NB4 (cell line): ENCODE data around the gene PLTP.

ENCODE experiments used
- MYC ChIP-seq: IDR thresholded peaks from 2 replicates; pipeline ENCODE4 v1.6.1; 2011; ENCODE audit warnings: low read depth, low read length
- POLR2A ChIP-seq: IDR thresholded peaks from 2 replicates; pipeline ENCODE4 v1.6.1; 2011; ENCODE audit warnings: mild to moderate bottlenecking; ENCODE audit not compliant: insufficient read length; ENCODE audit errors: extremely low read depth
- TF ChIP-seq, protein P1 (sequence below): IDR thresholded peaks from one replicate; pipeline ENCODE4 v1.5.1; 2012; ENCODE audit warnings: low read depth, low read length
- TF ChIP-seq, protein P2 (sequence below): IDR thresholded peaks from 2 replicates; pipeline ENCODE4 v1.6.1; 2011; ENCODE audit warnings: low read depth, low read length

DNA sequence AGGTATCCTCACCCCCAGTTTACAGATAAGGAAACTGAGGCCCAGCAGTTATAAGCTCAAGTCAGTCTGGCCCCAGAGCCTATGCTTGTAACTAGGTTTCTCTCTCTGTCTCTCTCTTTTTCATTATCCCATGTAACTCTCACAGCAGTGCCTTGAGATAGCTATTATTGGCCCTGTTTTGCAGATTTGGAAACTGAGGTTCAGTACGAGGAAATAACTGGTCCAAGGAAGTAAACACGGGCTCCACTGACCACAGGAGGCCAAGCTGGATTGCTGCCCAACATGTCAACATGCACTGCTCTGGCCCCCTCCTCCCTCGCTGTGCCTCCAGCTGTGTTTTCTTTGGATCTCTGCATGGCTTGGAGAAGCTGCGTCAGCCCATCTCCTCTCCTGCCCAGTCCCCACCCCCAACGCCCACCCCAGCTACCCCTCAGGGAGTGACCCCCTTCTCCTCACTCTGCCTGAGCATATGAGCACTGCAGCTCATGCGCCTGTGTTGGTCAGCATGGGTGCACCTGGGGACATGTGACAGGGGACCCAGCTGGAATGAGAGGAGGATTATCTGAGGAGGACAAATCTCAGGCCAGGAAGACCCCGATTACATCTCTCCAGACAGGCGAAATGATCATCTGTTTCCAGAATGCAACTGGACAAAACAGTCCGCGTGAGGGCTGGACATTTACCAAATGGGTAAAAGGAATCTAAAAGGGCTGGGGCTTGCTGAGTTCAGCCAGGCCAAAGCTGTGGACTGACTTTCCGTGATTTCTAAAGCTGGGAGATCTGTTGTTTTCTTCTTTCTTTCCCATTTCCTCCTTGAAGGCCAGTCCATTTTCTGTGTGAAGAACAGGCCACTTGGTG, 7.8 kb upstream of the PLTP start:
- TF ChIP-seq POLR2A (no peak), MYC (no peak)
- TF ChIP-seq, protein P1, sequence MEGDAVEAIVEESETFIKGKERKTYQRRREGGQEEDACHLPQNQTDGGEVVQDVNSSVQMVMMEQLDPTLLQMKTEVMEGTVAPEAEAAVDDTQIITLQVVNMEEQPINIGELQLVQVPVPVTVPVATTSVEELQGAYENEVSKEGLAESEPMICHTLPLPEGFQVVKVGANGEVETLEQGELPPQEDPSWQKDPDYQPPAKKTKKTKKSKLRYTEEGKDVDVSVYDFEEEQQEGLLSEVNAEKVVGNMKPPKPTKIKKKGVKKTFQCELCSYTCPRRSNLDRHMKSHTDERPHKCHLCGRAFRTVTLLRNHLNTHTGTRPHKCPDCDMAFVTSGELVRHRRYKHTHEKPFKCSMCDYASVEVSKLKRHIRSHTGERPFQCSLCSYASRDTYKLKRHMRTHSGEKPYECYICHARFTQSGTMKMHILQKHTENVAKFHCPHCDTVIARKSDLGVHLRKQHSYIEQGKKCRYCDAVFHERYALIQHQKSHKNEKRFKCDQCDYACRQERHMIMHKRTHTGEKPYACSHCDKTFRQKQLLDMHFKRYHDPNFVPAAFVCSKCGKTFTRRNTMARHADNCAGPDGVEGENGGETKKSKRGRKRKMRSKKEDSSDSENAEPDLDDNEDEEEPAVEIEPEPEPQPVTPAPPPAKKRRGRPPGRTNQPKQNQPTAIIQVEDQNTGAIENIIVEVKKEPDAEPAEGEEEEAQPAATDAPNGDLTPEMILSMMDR, result no peak
- TF ChIP-seq, protein P2, sequence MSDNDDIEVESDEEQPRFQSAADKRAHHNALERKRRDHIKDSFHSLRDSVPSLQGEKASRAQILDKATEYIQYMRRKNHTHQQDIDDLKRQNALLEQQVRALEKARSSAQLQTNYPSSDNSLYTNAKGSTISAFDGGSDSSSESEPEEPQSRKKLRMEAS, result no peak
